Smooth muscle cell (in vitro differentiated cells): ENCODE results near the gene COP1. TPM values are rescaled to one million over a fixed set of nuclear protein-coding genes. Genes with fewer than 3 reads are reported as not detected.
A peak's percentile ranks its signal among the peaks of the same experiment; 100 is the strongest.

Experiments used
- DNase-seq: peaks from one replicate; lab custom pipeline; 2025; ENCODE audit not compliant: unreplicated experiment; lab: John Stamatoyannopoulos, UW
- H2AFZ ChIP-seq: fragments of 200-600 bp; sonication (generic); 2 replicates; pipeline ENCODE4 v1.6.0; 2016; ENCODE audit warnings: antibody characterized with exemption, low read depth, mild to moderate bottlenecking
- H3F3A ChIP-seq: fragments of 200-600 bp; sonication (generic); 2 replicates; pipeline ENCODE4 v1.6.0; 2017; ENCODE audit warnings: antibody characterized with exemption, low read depth
- H3K27ac ChIP-seq: fragments of 200-600 bp; sonication (generic); 2 replicates; pipeline ENCODE4 v1.5.1; 2016; ENCODE audit warnings: low read depth, mild to moderate bottlenecking
- H3K27me3 ChIP-seq: fragments of 200-600 bp; sonication (generic); 2 replicates; pipeline ENCODE4 v1.6.1; 2016; ENCODE audit warnings: low read depth, mild to moderate bottlenecking
- H3K36me3 ChIP-seq: fragments of 200-600 bp; sonication (generic); 2 replicates; pipeline ENCODE4 v1.5.1; 2016; ENCODE audit warnings: low read depth
- H3K4me1 ChIP-seq: fragments of 200-600 bp; sonication (generic); 2 replicates; pipeline ENCODE4 v1.5.1; 2016; ENCODE audit warnings: low read depth
- H3K4me2 ChIP-seq: fragments of 200-600 bp; sonication (generic); 2 replicates; pipeline ENCODE4 v1.6.0; 2016; ENCODE audit warnings: mild to moderate bottlenecking
- H3K4me3 ChIP-seq: fragments of 200-600 bp; sonication (generic); 2 replicates; pipeline ENCODE4 v1.5.1; 2016; ENCODE audit warnings: mild to moderate bottlenecking
- H3K79me2 ChIP-seq: fragments of 200-600 bp; sonication (generic); 2 replicates; pipeline ENCODE4 v1.6.0; 2016; ENCODE audit warnings: low read depth, mild to moderate bottlenecking
- H3K9ac ChIP-seq: fragments of 200-600 bp; sonication (generic); 2 replicates; pipeline ENCODE4 v1.6.0; 2016; ENCODE audit warnings: low read depth
- H3K9me3 ChIP-seq: fragments of 200-600 bp; sonication (generic); replicated peaks from 2 replicates; pipeline ENCODE4 v1.5.1; 2016; ENCODE audit warnings: low read depth
- H4K20me1 ChIP-seq: fragments of 200-600 bp; sonication (generic); 2 replicates; pipeline ENCODE4 v1.6.0; 2016; ENCODE audit warnings: low read depth
- CTCF ChIP-seq: fragments of 200-600 bp; sonication (generic); IDR thresholded peaks from 2 replicates; pipeline ENCODE4 v1.5.1; 2017; ENCODE audit warnings: borderline replicate concordance, mild to moderate bottlenecking, antibody characterized with exemption; ENCODE audit not compliant: insufficient read depth, poor library complexity, severe bottlenecking
- WGBS: methylation state at CpG from one replicate; pipeline ENCODE4 v1.1.7; 2016; ENCODE audit warnings: low lambda C conversion rate; 5-methylcytosine and 5-hydroxymethylcytosine counted together
- polyA plus RNA-seq: library from polyadenylated mRNA; unstranded; fragments of >200 nt; fragmentation: Nextera tagmentation; extraction: Ambion mirVana; gene quantifications from 2 replicates; pipeline ENCODE4 v1.2.1, GENCODE V29; 2016
- total RNA-seq: library from RNA; depleted of rRNA; stranded (reverse); fragments of >200 nt; gene quantifications from 2 replicates; pipeline ENCODE4 v1.2.3, GENCODE V29; 2014

The COP1 gene
- total and polyA plus RNA-seq, 2 experiments from 2014 or later = 44.8 to 68.2 TPM

DNA sequence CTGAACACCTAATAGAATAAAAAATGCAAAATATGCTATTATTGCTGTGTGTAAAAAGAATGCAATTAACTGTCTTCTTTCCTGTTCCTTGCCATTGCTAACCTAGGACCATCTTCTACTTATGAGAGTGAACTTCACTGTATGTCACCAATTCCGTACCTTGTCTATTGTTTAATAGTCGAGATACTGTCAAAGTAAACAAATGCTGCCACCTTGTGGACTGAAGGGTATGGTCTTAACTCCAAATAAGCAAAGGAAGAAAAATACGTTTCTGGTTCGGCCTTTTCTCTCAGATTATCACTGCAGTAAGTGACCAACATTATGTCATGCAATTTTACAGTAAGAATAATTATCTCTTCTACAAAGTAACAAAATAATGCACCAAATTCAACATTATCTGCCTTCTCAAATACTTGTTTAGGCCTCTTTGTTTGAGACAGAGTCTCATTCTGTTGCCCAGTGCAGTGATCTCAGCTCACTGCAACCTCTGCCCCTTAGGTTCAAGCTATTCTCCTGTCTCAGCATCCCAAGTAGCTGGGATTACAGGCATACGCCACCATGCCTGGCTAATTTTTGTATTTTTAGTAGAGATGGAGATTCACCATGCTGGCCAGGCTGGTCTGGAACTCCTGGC, 133.4 kb downstream of the COP1 start:
- no peak overlapping the region for H3K27ac ChIP-seq
- no peak overlapping the region for H3K9ac ChIP-seq
- no peak overlapping the region for H3K4me3 ChIP-seq
- H3K9me3 ChIP-seq = peaks cover 15% of the 10 kb centered on the region
- peak; percentile 72 for TF ChIP-seq CTCF
- no peak overlapping the region for H2AFZ ChIP-seq
- peaks cover 28% of the 10 kb centered on the region for H3K36me3 ChIP-seq
- no peaks in the 10 kb centered on the region for H3F3A ChIP-seq
- no peak overlapping the region for H3K4me2 ChIP-seq
- peaks cover 28% of the 10 kb centered on the region for H3K79me2 ChIP-seq
- H4K20me1 ChIP-seq = peaks cover 61% of the 10 kb centered on the region
- DNase-seq = no peak
- H3K4me1 ChIP-seq = no peaks in the 10 kb centered on the region
- no peaks in the 10 kb centered on the region for H3K27me3 ChIP-seq
- WGBS = 41% methylated on average over 5 of the region's 5 CpGs

GRCh38 chr1:176068901-176069300, 138.2 kb downstream of the COP1 start:
- no peak for TF ChIP-seq CTCF
- Histone ChIP-seq H3K36me3 (peaks cover 4% of the 10 kb centered on the region), H3K79me2 (no peaks in the 10 kb centered on the region), H3K27me3 (no peaks in the 10 kb centered on the region), H4K20me1 (peaks cover 50% of the 10 kb centered on the region), H3K9ac (no peak overlapping the region), H3K27ac (no peak overlapping the region), H3F3A (no peaks in the 10 kb centered on the region), H3K4me2 (no peak overlapping the region), H3K9me3 (no peaks in the 10 kb centered on the region), H2AFZ (no peak overlapping the region), H3K4me1 (no peaks in the 10 kb centered on the region), H3K4me3 (no peak overlapping the region)
- 96% methylated on average over 5 of the region's 5 CpGs for WGBS
- no peak for DNase-seq

DNA sequence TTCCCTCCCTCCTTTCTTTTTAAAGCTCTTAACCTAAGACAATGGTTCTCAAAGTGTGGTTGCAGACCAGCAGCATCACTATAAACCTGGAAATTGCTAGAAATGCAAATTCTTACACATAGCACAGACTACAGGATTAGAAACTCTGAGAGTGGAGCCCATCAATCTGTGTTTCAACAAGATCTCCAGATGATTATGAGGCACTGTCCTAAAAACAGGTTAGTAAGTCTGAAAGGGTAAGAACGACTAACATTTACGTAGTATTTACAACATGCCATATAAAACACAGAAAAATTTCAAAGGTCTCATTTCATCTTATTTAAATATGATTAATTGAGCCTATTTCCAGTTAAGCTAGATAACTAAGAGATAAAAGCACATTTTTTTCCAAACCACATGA, 138.8 kb downstream of the COP1 start:
- H3K9me3 ChIP-seq = no peaks in the 10 kb centered on the region
- H3F3A ChIP-seq = no peaks in the 10 kb centered on the region
- H3K4me2 ChIP-seq = no peak overlapping the region
- no peak for TF ChIP-seq CTCF
- H3K36me3 ChIP-seq = peaks cover 4% of the 10 kb centered on the region
- H3K27ac ChIP-seq = no peak overlapping the region
- H3K4me1 ChIP-seq = no peaks in the 10 kb centered on the region
- H4K20me1 ChIP-seq = peaks cover 44% of the 10 kb centered on the region
- no peaks in the 10 kb centered on the region for H3K79me2 ChIP-seq
- H2AFZ ChIP-seq = no peak overlapping the region
- H3K27me3 ChIP-seq = no peaks in the 10 kb centered on the region
- no peak overlapping the region for H3K4me3 ChIP-seq
- no peak overlapping the region for H3K9ac ChIP-seq
- WGBS = 74% methylated on average over 2 of the region's 2 CpGs
- no peak for DNase-seq

GRCh38 chr1:176066709-176067108, 140.4 kb downstream of the COP1 start:
- DNase-seq = no peak
- Histone ChIP-seq H3K27ac (no peak overlapping the region), H2AFZ (no peak overlapping the region), H3K4me3 (no peak overlapping the region), H3F3A (no peaks in the 10 kb centered on the region), H4K20me1 (peaks cover 29% of the 10 kb centered on the region), H3K79me2 (no peaks in the 10 kb centered on the region), H3K9me3 (no peaks in the 10 kb centered on the region), H3K4me2 (no peak overlapping the region), H3K9ac (no peak overlapping the region), H3K27me3 (no peaks in the 10 kb centered on the region), H3K36me3 (peaks cover under 1% of the 10 kb centered on the region), H3K4me1 (no peaks in the 10 kb centered on the region)
- no peak for TF ChIP-seq CTCF
- WGBS = 100% methylated on average over 1 of the region's 1 CpG
